NCI-H1092 treated with DMSO at 0.1 percent for 48 hours (cell line): ENCODE measurements around the gene ATP10A.

Experiments used
- DNase-seq: peaks from one replicate; lab custom pipeline; 2025; lab: John Stamatoyannopoulos, UW

The ATP10A gene

GRCh38 chr15:25717457-25718168, 145.5 kb downstream of the ATP10A start:
- no peak for DNase-seq

- DNase-seq, result no peak
Observed at GRCh38 chr15:25717127-25717456, 146.0 kb downstream of the ATP10A start.

GRCh38 chr15:25716414-25717126, 146.6 kb downstream of the ATP10A start:
- no peak for DNase-seq

- DNase-seq, result no peak
Observed at GRCh38 chr15:25715536-25716413, 147.4 kb downstream of the ATP10A start.

- DNase-seq, result no peak
Observed at GRCh38 chr15:25714538-25714840, 148.6 kb downstream of the ATP10A start.

- DNase-seq, result no peak
Observed at GRCh38 chr15:25713736-25714537, 149.2 kb downstream of the ATP10A start.

- DNase-seq, result no peak
Observed at GRCh38 chr15:25712961-25713355, 150.2 kb downstream of the ATP10A start.

- DNase-seq, result no peak
Observed at GRCh38 chr15:25712192-25712960, 150.8 kb downstream of the ATP10A start.

- DNase-seq, result no peak
Observed at GRCh38 chr15:25711691-25712090, 151.4 kb downstream of the ATP10A start.

GRCh38 chr15:25711164-25711563, 152.0 kb downstream of the ATP10A start:
- DNase-seq, result no peak

- no peak for DNase-seq
Observed at GRCh38 chr15:25710184-25710583, 152.9 kb downstream of the ATP10A start.

- no peak for DNase-seq
Observed at GRCh38 chr15:25709437-25710159, 153.5 kb downstream of the ATP10A start.

- no peak for DNase-seq
Observed at GRCh38 chr15:25708391-25708790, 154.7 kb downstream of the ATP10A start.

GRCh38 chr15:25707656-25708365, 155.3 kb downstream of the ATP10A start:
- DNase-seq, result no peak

GRCh38 chr15:25706176-25706955, 156.8 kb downstream of the ATP10A start:
- no peak for DNase-seq

GRCh38 chr15:25705433-25706115, 157.6 kb downstream of the ATP10A start:
- DNase-seq, result no peak

GRCh38 chr15:25703726-25704125, 159.4 kb downstream of the ATP10A start:
- DNase-seq, result no peak

- DNase-seq, result no peak
Observed at GRCh38 chr15:25701721-25702465, 161.2 kb downstream of the ATP10A start.
